Omental fat pad (tissue), 4 donors: ENCODE data around the gene GALNT17. TPM values are rescaled to one million over a fixed set of nuclear protein-coding genes. Genes with fewer than 3 reads are reported as not detected.

Experiments
- ATAC-seq: fragments of 150-250 bp; one replicate; pipeline ENCODE4 v1.9.1; 2016; ENCODE audit warnings: mild to moderate bottlenecking, moderate library complexity; ENCODE audit not compliant: low FRiP score
- DNase-seq: peaks from one replicate; pipeline ENCODE4 v3.0.0-alpha.2; 2019; ENCODE audit warnings: low spot score
- total RNA-seq, 4 donors: library from RNA; depleted of rRNA; stranded (reverse); fragments of >200 nt; gene quantifications; one replicate each; pipeline ENCODE4 v1.1.0, GENCODE V29; 2016
- TF ChIP-seq, protein P1 (sequence below), 3 donors: fragments of 450-650 bp; IDR thresholded peaks; one replicate each; pipeline ENCODE4 v1.5.1; 2016 to 2017; ENCODE audit warnings: antibody characterized with exemption in 3 of 3, mild to moderate bottlenecking in 3 of 3, moderate library complexity in 2 of 3

GALNT17 gene
- total RNA-seq, 4 donors from 2014 or later, result 1.6 to 12.6 (median 2.9) TPM

DNA sequence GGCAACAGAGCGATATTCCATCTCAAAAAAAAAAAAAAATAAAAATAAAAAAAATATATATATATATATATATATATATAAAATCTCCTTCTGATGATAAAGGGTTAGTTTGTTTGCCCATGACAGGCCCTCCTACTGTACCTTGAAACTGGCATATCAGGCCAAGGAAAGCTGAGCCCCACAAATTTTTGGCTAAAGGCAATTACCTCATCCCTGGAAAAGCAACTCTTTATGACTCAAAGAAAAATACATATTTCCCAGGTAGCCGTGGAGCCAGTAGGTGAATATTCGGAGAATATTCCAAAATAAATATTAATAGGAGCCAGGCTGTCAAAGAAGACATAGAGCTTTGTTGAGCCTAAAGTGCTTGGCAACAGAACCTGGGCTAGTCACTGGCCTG is 245.1 kb downstream of the GALNT17 start:
- TF ChIP-seq, protein P1, sequence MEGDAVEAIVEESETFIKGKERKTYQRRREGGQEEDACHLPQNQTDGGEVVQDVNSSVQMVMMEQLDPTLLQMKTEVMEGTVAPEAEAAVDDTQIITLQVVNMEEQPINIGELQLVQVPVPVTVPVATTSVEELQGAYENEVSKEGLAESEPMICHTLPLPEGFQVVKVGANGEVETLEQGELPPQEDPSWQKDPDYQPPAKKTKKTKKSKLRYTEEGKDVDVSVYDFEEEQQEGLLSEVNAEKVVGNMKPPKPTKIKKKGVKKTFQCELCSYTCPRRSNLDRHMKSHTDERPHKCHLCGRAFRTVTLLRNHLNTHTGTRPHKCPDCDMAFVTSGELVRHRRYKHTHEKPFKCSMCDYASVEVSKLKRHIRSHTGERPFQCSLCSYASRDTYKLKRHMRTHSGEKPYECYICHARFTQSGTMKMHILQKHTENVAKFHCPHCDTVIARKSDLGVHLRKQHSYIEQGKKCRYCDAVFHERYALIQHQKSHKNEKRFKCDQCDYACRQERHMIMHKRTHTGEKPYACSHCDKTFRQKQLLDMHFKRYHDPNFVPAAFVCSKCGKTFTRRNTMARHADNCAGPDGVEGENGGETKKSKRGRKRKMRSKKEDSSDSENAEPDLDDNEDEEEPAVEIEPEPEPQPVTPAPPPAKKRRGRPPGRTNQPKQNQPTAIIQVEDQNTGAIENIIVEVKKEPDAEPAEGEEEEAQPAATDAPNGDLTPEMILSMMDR (IDR thresholded peaks at IDR 0.05), result no peak
- no peak for ATAC-seq
- no peak for DNase-seq

DNA sequence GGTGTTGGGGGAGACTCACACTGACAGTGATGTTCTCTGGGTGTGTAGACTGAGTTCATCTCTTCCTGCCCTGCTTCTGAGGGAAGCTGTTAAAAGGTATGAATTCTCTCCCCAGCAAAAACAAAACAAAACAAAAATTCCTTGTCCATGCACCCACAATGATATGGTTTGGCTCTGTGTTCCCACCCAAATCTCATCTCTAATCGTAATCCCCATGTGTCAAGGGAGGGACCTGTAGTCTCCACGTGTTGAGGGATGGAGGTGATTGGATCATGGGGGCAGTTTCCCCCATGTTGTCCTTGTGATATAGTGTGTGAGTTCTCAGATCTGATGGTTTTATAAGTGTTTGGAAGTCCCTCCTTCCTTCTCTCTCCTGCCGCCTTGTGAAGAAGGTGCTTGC is 245.5 kb downstream of the GALNT17 start:
- DNase-seq (no peak), ATAC-seq (no peak)
- TF ChIP-seq, protein P1 (IDR thresholded peaks at IDR 0.05), result no peak

DNA sequence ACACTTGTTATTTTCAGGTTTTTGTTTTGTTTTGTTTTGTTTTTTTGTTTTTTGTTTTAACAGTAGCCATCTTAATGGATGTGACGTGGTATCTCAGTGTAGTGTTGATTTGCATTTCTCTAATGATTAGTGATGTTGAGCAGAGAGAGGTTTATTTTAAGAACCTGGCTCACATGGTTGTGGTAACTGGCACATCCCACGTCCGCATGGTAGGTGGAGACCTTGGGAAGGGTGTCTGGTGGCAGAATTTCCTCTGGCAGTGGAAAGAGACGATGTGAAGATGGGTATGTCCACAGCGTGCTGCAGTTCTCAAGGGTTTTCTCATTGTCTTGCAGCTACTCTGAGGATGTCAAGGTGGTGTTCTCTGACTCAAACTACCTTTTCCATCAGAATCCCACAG is 252.2 kb downstream of the GALNT17 start:
- DNase-seq (no peak), ATAC-seq (no peak)
- TF ChIP-seq, protein P1 (IDR thresholded peaks at IDR 0.05), result no peak

DNA sequence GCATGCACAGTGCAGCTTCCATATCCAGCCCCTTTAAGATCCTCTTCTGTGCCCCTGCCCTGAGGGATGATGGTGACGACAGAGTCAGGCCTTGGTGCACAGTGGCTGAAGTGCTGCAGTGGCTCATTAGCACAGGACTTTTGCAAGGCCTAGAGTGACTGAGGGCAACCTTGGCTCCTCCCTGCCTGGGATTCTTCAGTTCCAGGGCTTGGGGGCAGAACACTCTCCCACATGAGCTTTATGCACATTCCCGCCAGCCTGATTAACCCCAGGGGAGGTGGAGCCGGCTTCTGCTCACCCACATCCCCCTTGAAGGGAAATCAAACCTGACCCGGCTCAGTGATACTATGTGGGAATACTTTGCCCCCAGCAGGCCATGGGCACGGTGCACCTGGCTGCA is 253.4 kb downstream of the GALNT17 start:
- TF ChIP-seq, protein P1 (IDR thresholded peaks at IDR 0.05), result no peak
- no peak for DNase-seq
- ATAC-seq, result no peak

DNA sequence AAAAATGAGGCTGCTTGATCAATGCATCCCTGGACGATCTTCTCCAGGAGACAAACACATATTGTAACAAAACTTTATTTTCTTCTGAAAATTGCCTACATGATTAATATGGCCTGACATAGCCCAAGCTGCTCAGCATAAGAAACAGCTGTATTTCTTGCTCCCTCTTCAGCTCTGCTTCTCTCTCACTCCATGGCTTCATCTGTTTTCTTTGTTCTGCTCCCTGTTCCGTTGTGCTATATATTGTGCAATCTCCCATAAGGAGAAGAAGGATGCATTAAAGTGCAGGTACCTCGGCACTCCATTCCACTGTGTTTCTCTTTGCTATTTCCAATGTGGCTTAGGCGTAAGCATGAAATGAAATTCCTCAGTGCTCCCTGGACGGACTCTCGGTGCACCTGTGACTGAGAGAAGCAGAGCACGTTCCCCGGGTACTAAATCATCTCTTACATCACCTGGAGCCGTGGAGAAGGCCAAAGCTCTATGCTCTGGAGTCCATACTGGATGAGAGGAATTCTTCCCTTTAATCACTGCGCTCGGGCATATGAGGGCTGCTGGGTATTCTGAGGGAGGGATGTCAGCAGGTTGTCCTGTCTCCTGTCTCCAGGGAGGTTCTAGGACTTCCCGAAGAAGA is 254.3 kb downstream of the GALNT17 start:
- DNase-seq (no peak), ATAC-seq (no peak)
- TF ChIP-seq, protein P1 (IDR thresholded peaks at IDR 0.05), result no peak

DNA sequence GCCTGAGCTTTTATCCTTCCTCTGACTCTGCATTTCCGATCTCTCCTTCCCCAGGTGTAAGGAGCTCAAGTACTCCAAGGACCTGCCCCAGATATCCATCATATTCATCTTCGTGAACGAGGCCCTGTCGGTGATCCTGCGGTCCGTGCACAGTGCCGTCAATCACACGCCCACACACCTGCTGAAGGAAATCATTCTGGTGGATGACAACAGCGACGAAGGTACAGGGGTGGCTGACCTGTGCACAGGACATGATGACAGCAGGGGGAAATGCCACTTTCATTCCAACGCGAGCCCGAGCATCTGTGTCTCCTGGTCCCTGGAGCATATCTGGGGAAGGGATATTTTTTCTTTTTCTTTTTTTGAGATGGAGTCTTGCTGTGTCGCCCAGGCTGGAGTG is 256.2 kb downstream of the GALNT17 start:
- TF ChIP-seq, protein P1 (IDR thresholded peaks at IDR 0.05), result no peak
- ATAC-seq, result no peak
- no peak for DNase-seq

DNA sequence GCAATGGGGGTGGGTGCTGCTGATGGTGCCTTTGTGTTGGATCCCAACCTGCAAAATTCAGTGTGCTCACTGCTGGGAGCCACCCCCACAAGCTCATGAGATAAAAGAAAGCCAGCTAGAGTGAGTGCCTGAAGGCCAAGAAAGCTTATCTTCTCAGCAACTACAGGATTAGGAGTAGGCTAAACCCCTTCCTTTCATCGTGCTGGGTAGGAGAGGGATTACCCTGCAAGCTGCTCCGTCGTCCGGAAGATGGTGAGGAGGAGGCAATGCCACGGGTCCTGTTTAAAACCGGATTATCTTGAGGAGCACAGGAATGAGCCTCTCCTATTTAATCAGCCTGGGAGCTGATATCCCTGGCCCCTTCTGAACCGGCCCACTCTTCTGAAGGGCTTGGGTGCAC is 258.0 kb downstream of the GALNT17 start:
- TF ChIP-seq, protein P1 (IDR thresholded peaks at IDR 0.05), result no peak
- no peak for DNase-seq

More for the DNA sequence above, 258.0 kb downstream of the GALNT17 start:
- no peak for ATAC-seq
